Upper lobe of left lung (tissue), 4 donors: ENCODE results near the gene ACVR1B.

Experiments used
- CTCF ChIP-seq, 6 experiments: fragments of 450-650 bp in 4 of 6; fragments of 200-600 bp in 2 of 6; sonication (generic) in 2 of 6; IDR thresholded peaks; one replicate each; pipeline ENCODE4 v1.5.1; 2016 to 2019; ENCODE audit warnings: antibody characterized with exemption in 6 of 6
- EP300 ChIP-seq, 4 donors: sonication (generic); formaldehyde crosslinking; IDR thresholded peaks; one replicate each; pipeline ENCODE4 v1.5.1; 2017; ENCODE audit warnings: antibody characterized with exemption in 4 of 4, control low read depth in 2 of 4
- POLR2A ChIP-seq, 4 donors: fragments of 450-650 bp; IDR thresholded peaks; one replicate each; pipeline ENCODE4 v1.5.1; 2016 to 2017; ENCODE audit warnings: antibody characterized with exemption in 4 of 4, mild to moderate bottlenecking in 2 of 4
- POLR2AphosphoS5 ChIP-seq, 2 donors: sonication (generic); formaldehyde crosslinking; IDR thresholded peaks; one replicate each; pipeline ENCODE4 v1.5.1; 2017; ENCODE audit warnings: antibody characterized with exemption in 2 of 2

GRCh38 chr12:51974646-51975045 lies 23.1 kb downstream of the ACVR1B start:
- TF ChIP-seq POLR2A (IDR thresholded peaks at IDR 0.05) (no peak), CTCF (IDR thresholded peaks at IDR 0.05) (no peak), POLR2AphosphoS5 (IDR thresholded peaks at IDR 0.05) (no peak), EP300 (IDR thresholded peaks at IDR 0.05) (no peak)
